H9 (cell line): ENCODE results near the gene LRMDA. TPM values are rescaled to one million over a fixed set of nuclear protein-coding genes. Genes with fewer than 3 reads are reported as not detected.

Experiments
- DNase-seq: peaks from one replicate; pipeline ENCODE4 v3.0.0-alpha.2; 2017
- H2AFZ ChIP-seq: one replicate; pipeline ENCODE4 v1.6.1; 2013; ENCODE audit warnings: mild to moderate bottlenecking, low read length, control low read depth, moderate library complexity
- H2AK5ac ChIP-seq: 2 replicates; pipeline ENCODE4 v1.6.1; 2013; ENCODE audit warnings: low read length, control low read depth, mixed read lengths; ENCODE audit not compliant: insufficient read length
- H2BK120ac ChIP-seq: one replicate; pipeline ENCODE4 v1.6.1; 2013; ENCODE audit warnings: low read depth, mild to moderate bottlenecking, low read length, control low read depth, inconsistent platforms; ENCODE audit not compliant: poor library complexity, severe bottlenecking
- H2BK12ac ChIP-seq: 2 replicates; pipeline ENCODE4 v1.6.1; 2013; ENCODE audit warnings: low read length, control low read depth, mixed read lengths, low read depth; ENCODE audit not compliant: insufficient read length
- H2BK15ac ChIP-seq: 2 replicates; pipeline ENCODE4 v1.6.1; 2013; ENCODE audit warnings: low read depth, low read length, control low read depth
- H2BK20ac ChIP-seq: one replicate; pipeline ENCODE4 v1.6.1; 2013; ENCODE audit warnings: low read depth, mild to moderate bottlenecking, low read length, control low read depth, inconsistent platforms; ENCODE audit not compliant: poor library complexity, severe bottlenecking
- H2BK5ac ChIP-seq: 2 replicates; pipeline ENCODE4 v1.6.1; 2013; ENCODE audit warnings: low read length, control low read depth, mixed read lengths; ENCODE audit not compliant: insufficient read length
- H3K14ac ChIP-seq: 2 replicates; pipeline ENCODE4 v1.6.1; 2013; ENCODE audit warnings: low read length, control low read depth; ENCODE audit not compliant: insufficient read depth
- H3K18ac ChIP-seq: 2 replicates; pipeline ENCODE4 v1.6.1; 2013; ENCODE audit warnings: low read depth, mild to moderate bottlenecking, mixed read lengths, low read length, control low read depth; ENCODE audit not compliant: insufficient read length
- H3K23ac ChIP-seq: 2 replicates; pipeline ENCODE4 v1.6.1; 2013; ENCODE audit warnings: low read length, control low read depth, mixed read lengths, low read depth; ENCODE audit not compliant: insufficient read length
- H3K23me2 ChIP-seq: 2 replicates; pipeline ENCODE4 v1.6.1; 2013; ENCODE audit warnings: low read depth, mild to moderate bottlenecking, mixed read lengths, low read length, control low read depth; ENCODE audit not compliant: insufficient read length, poor library complexity, severe bottlenecking
- H3K27ac ChIP-seq: 2 replicates; pipeline ENCODE4 v1.5.1; 2013; ENCODE audit warnings: low read length, control low read depth, mixed read lengths, low read depth; ENCODE audit not compliant: insufficient read length
- H3K27me3 ChIP-seq: 2 replicates; pipeline ENCODE4 v1.6.1; 2013; ENCODE audit warnings: low read length, control low read depth, inconsistent platforms; ENCODE audit not compliant: insufficient read depth
- H3K4ac ChIP-seq: 2 replicates; pipeline ENCODE4 v1.6.1; 2013; ENCODE audit warnings: low read depth, mild to moderate bottlenecking, control low read depth, inconsistent platforms, low read length, moderate library complexity
- H3K4me1 ChIP-seq: 2 replicates; pipeline ENCODE4 v1.6.1; 2013; ENCODE audit warnings: low read length, control low read depth, inconsistent platforms; ENCODE audit not compliant: insufficient read depth
- H3K4me2 ChIP-seq: 2 replicates; pipeline ENCODE4 v1.6.1; 2013; ENCODE audit warnings: low read length, control low read depth, mixed read lengths; ENCODE audit not compliant: insufficient read length, insufficient read depth
- H3K56ac ChIP-seq: 2 replicates; pipeline ENCODE4 v1.6.1; 2013; ENCODE audit warnings: low read depth, mild to moderate bottlenecking, mixed read lengths, low read length, control low read depth; ENCODE audit not compliant: insufficient read length
- H3K79me1 ChIP-seq: 2 replicates; pipeline ENCODE4 v1.6.1; 2013; ENCODE audit warnings: low read depth, mild to moderate bottlenecking, moderate library complexity, low read length, control low read depth, inconsistent platforms; ENCODE audit not compliant: insufficient read depth, poor library complexity, severe bottlenecking
- H3K79me2 ChIP-seq: 2 replicates; pipeline ENCODE4 v1.6.1; 2013; ENCODE audit warnings: low read length, control low read depth, inconsistent platforms; ENCODE audit not compliant: insufficient read depth
- H3K9ac ChIP-seq: 2 replicates; pipeline ENCODE4 v1.6.1; 2013; ENCODE audit warnings: low read length, control low read depth, mixed read lengths; ENCODE audit not compliant: insufficient read length; ENCODE audit errors: extremely low read depth
- H3K9me3 ChIP-seq: one replicate; pipeline ENCODE4 v1.6.1; 2013; ENCODE audit warnings: low read depth, low read length, inconsistent platforms; ENCODE audit not compliant: control insufficient read depth
- H3T11ph ChIP-seq: one replicate; pipeline ENCODE4 v1.6.1; 2013; ENCODE audit warnings: mild to moderate bottlenecking, low read length, control low read depth, inconsistent platforms
- H4K20me1 ChIP-seq: one replicate; pipeline ENCODE4 v1.6.1; 2013; ENCODE audit not compliant: control insufficient read depth, insufficient read length, insufficient read depth
- H4K5ac ChIP-seq: 2 replicates; pipeline ENCODE4 v1.6.1; 2013; ENCODE audit warnings: low read depth, mild to moderate bottlenecking, mixed read lengths, low read length, control low read depth; ENCODE audit not compliant: insufficient read length
- H4K8ac ChIP-seq: replicated peaks from 2 replicates; pipeline ENCODE4 v1.6.1; 2013; ENCODE audit warnings: low read length, control low read depth, mixed read lengths, low read depth; ENCODE audit not compliant: insufficient read length
- H4K91ac ChIP-seq: 2 replicates; pipeline ENCODE4 v1.6.1; 2013; ENCODE audit warnings: low read depth, mild to moderate bottlenecking, moderate library complexity, mixed read lengths, low read length, control low read depth; ENCODE audit not compliant: insufficient read length
- H3K27ac Mint-ChIP-seq, 3 experiments: 2 replicates in 2 of 3; 3 replicates in 1 of 3; pipeline ENCODE4 v1.8.0; 2020 to 2021; ENCODE audit warnings: mixed read lengths in 3 of 3, mild to moderate bottlenecking in 1 of 3, moderate library complexity in 1 of 3
- H3K27me3 Mint-ChIP-seq: 2 replicates; pipeline ENCODE4 v1.8.0; 2021; ENCODE audit warnings: low read depth, mild to moderate bottlenecking, moderate library complexity, mixed read lengths
- H3K36me3 Mint-ChIP-seq, 3 experiments: 2 replicates in 2 of 3; 3 replicates in 1 of 3; pipeline ENCODE4 v1.8.0; 2020 to 2021; ENCODE audit warnings: low read depth in 3 of 3, mixed read lengths in 3 of 3; ENCODE audit not compliant: insufficient read depth in 1 of 3
- H3K4me1 Mint-ChIP-seq, 2 experiments: 2 replicates each; pipeline ENCODE4 v1.8.0; 2020; ENCODE audit warnings: mixed read lengths in 2 of 2
- H3K4me3 Mint-ChIP-seq, 2 experiments: 2 replicates in 1 of 2; 3 replicates in 1 of 2; pipeline ENCODE4 v1.8.0; 2020 to 2021; ENCODE audit warnings: mild to moderate bottlenecking in 2 of 2, mixed read lengths in 2 of 2, moderate library complexity in 1 of 2
- H3K9me3 Mint-ChIP-seq, 2 experiments: 2 replicates in 1 of 2; 3 replicates in 1 of 2; pipeline ENCODE4 v1.8.0; 2020; ENCODE audit warnings: mild to moderate bottlenecking in 2 of 2, mixed read lengths in 2 of 2, moderate library complexity in 1 of 2
- CTCF ChIP-seq: fragments of 200-600 bp; sonication (generic); conservative IDR thresholded peaks from 3 replicates; pipeline ENCODE4 v1.8.0; 2021; ENCODE audit warnings: antibody characterized with exemption, mild to moderate bottlenecking
- WGBS: extraction: QIAGEN DNeasy Blood & Tissue Kit; methylation state at CpG from one replicate; pipeline ENCODE4 v1.1.7; 2013; ENCODE audit warnings: missing lambda C conversion rate, low lambda C conversion rate, mixed read lengths; ENCODE audit not compliant: insufficient read length; ENCODE audit errors: extremely low coverage; 5-methylcytosine and 5-hydroxymethylcytosine counted together
- total RNA-seq: library from RNA; stranded (reverse); gene quantifications from 2 replicates; pipeline ENCODE4 v1.2.1, GENCODE V29; 2021

LRMDA gene
- total RNA-seq, 1 experiment from 2014 or later = 1.8 TPM

- Histone ChIP-seq H3T11ph (no peak overlapping the region), H3K27me3 (peaks cover 36% of the 10 kb centered on the region), H3K18ac (no peak overlapping the region), H2BK120ac (no peak overlapping the region), H3K9me3 (no peaks in the 10 kb centered on the region), H4K8ac (no peak overlapping the region), H3K4me2 (no peak overlapping the region), H3K23me2 (peaks cover 2% of the 10 kb centered on the region), H3K79me1 (no peaks in the 10 kb centered on the region), H3K56ac (no peak overlapping the region), H3K23ac (no peak overlapping the region), H3K14ac (no peak overlapping the region), H2BK5ac (no peak overlapping the region), H3K4me1 (no peaks in the 10 kb centered on the region; the same call in 1 of the 2 replicates), H2BK20ac (no peak overlapping the region), H2AK5ac (no peak overlapping the region), H3K9ac (no peak overlapping the region), H2BK12ac (no peak overlapping the region), H4K91ac (no peak overlapping the region), H4K5ac (no peak overlapping the region), H2BK15ac (no peak overlapping the region), H4K20me1 (no peaks in the 10 kb centered on the region), H2AFZ (no peak overlapping the region), H3K79me2 (no peaks in the 10 kb centered on the region), H3K4ac (no peak overlapping the region), H3K27ac (no peak overlapping the region)
- no peaks in the 10 kb centered on the region; a peak in 1 of 7 replicates for H3K36me3 Mint-ChIP-seq
- no peak overlapping the region for H3K27ac Mint-ChIP-seq
- no peak for TF ChIP-seq CTCF
- H3K27me3 Mint-ChIP-seq = peaks cover 98% of the 10 kb centered on the region
- DNase-seq = no peak
- H3K9me3 Mint-ChIP-seq = peaks cover 0 to 4% of the 10 kb centered on the region in 2 experiments; a peak in 1 of 5 replicates
- peaks cover 6 to 10% of the 10 kb centered on the region in 2 experiments for H3K4me1 Mint-ChIP-seq
- WGBS = no CpG with 5 or more reads among the region's 2 CpGs
- H3K4me3 Mint-ChIP-seq = no peak overlapping the region
Measured at GRCh38 chr10:75392271-75392670, 39.2 kb upstream of the LRMDA start.
